Ovary (tissue), 3 donors: ENCODE results near the gene MLN.

Source experiments
- CTCF ChIP-seq, 3 donors: fragments of 450-650 bp in 2 of 3; fragments of 200-600 bp in 1 of 3; IDR thresholded peaks; one replicate each; pipeline versions ENCODE4 v1.5.1 to v1.8.0; 2016 to 2022; ENCODE audit warnings: antibody characterized with exemption in 3 of 3, mild to moderate bottlenecking in 1 of 3
- EP300 ChIP-seq: sonication (generic); formaldehyde crosslinking; IDR thresholded peaks from one replicate; pipeline ENCODE4 v1.6.1; 2017; ENCODE audit warnings: antibody characterized with exemption
- POLR2A ChIP-seq: fragments of 450-650 bp; IDR thresholded peaks from one replicate; pipeline ENCODE4 v1.6.1; 2017; ENCODE audit warnings: antibody characterized with exemption, mild to moderate bottlenecking, moderate library complexity
- donor health status: DM: no; HTN: no; CAD: no.

GRCh38 chr6:33812669-33813068 lies 8.9 kb upstream of the MLN start:
- TF ChIP-seq CTCF (IDR thresholded peaks at IDR 0.05) = no peak
- TF ChIP-seq POLR2A = no peak
- no peak for TF ChIP-seq EP300
